Testis (tissue), 3 donors: Measurements from ENCODE around the gene BCL11B. TPM values are rescaled to one million over a fixed set of nuclear protein-coding genes. Genes with fewer than 3 reads are reported as not detected.

Experiments
- DNase-seq: peaks from one replicate; pipeline ENCODE4 v3.0.0-alpha.2; 2019
- H3K27ac ChIP-seq, 2 donors: fragments of 200-600 bp; sonication (generic); one replicate each; pipeline ENCODE4 v1.5.1; 2019
- H3K27me3 ChIP-seq: fragments of 200-600 bp; sonication (generic); one replicate; pipeline ENCODE4 v1.5.1; 2019
- H3K36me3 ChIP-seq: fragments of 200-600 bp; sonication (generic); one replicate; pipeline ENCODE4 v1.5.1; 2017; ENCODE audit warnings: low read depth; ENCODE audit errors: missing control alignments
- H3K4me1 ChIP-seq: fragments of 200-600 bp; sonication (generic); one replicate; pipeline ENCODE4 v1.5.1; 2019
- H3K4me3 ChIP-seq, 2 donors: fragments of 200-600 bp; sonication (generic); one replicate each; pipeline ENCODE4 v1.5.1; 2017 to 2019
- H3K9me3 ChIP-seq: fragments of 200-600 bp; sonication (generic); one replicate; pipeline ENCODE4 v1.5.1; 2017
- POLR2A ChIP-seq: fragments of 450-650 bp; IDR thresholded peaks from one replicate; pipeline ENCODE4 v1.6.1; 2017; ENCODE audit warnings: antibody characterized with exemption, mild to moderate bottlenecking, moderate library complexity
- WGBS, 2 donors: methylation state at CpG; one replicate each; pipeline ENCODE4 v1.1.5; 2018; 5-methylcytosine and 5-hydroxymethylcytosine counted together
- intact Hi-C: fragments of 100-400 bp; cut with DNase I; formaldehyde crosslinking; loops from one replicate; pipeline ENCODE4 v1.15.1; 2023; ENCODE audit warnings: low total_unique reads
- polyA plus RNA-seq: library from polyadenylated mRNA; stranded (reverse); fragments of 350-450 nt; fragmentation: Illumina TruSeq; extraction: RNeasy Lipid Tissue Mini Kit (QIAGEN cat#74804); gene quantifications from one replicate; pipeline ENCODE4 v1.2.3, GENCODE V29; 2014; ENCODE audit warnings: low read depth, low replicate concordance; ENCODE audit not compliant: insufficient read depth
- total RNA-seq, 2 donors: library from RNA; depleted of rRNA; stranded (reverse); fragments of >200 nt; gene quantifications; one replicate each; pipeline ENCODE4 v1.2.3, GENCODE V29; 2016
- TF ChIP-seq, protein P1 (sequence below), 3 experiments: fragments of 450-650 bp in 2 of 3; fragments of 200-600 bp in 1 of 3; sonication (generic) in 1 of 3; IDR thresholded peaks; one replicate each; pipeline ENCODE4 v1.5.1; 2016 to 2019; ENCODE audit warnings: antibody characterized with exemption in 3 of 3, mild to moderate bottlenecking in 2 of 3, moderate library complexity in 1 of 3

BCL11B gene
- total and polyA plus RNA-seq, 3 donors from 2014 or later = 0.96 to 4.7 (median 4.4) TPM

GRCh38 chr14:99146616-99147365 lies 125.2 kb downstream of the BCL11B start:
- intact Hi-C loops = no loop called here
- no peaks in the 10 kb centered on the region for H3K4me1 ChIP-seq
- WGBS, 2 donors = 47 to 51% methylated on average over 27 of the region's 27 CpGs
- TF ChIP-seq, protein P1, sequence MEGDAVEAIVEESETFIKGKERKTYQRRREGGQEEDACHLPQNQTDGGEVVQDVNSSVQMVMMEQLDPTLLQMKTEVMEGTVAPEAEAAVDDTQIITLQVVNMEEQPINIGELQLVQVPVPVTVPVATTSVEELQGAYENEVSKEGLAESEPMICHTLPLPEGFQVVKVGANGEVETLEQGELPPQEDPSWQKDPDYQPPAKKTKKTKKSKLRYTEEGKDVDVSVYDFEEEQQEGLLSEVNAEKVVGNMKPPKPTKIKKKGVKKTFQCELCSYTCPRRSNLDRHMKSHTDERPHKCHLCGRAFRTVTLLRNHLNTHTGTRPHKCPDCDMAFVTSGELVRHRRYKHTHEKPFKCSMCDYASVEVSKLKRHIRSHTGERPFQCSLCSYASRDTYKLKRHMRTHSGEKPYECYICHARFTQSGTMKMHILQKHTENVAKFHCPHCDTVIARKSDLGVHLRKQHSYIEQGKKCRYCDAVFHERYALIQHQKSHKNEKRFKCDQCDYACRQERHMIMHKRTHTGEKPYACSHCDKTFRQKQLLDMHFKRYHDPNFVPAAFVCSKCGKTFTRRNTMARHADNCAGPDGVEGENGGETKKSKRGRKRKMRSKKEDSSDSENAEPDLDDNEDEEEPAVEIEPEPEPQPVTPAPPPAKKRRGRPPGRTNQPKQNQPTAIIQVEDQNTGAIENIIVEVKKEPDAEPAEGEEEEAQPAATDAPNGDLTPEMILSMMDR (IDR thresholded peaks at IDR 0.05) = no peak
- TF ChIP-seq POLR2A = no peak
- H3K27ac ChIP-seq = no peak overlapping the region
- no peak overlapping the region for H3K4me3 ChIP-seq
- no peaks in the 10 kb centered on the region for H3K9me3 ChIP-seq
- no peak for DNase-seq
- H3K36me3 ChIP-seq = no peaks in the 10 kb centered on the region
- H3K27me3 ChIP-seq = no peaks in the 10 kb centered on the region

DNA sequence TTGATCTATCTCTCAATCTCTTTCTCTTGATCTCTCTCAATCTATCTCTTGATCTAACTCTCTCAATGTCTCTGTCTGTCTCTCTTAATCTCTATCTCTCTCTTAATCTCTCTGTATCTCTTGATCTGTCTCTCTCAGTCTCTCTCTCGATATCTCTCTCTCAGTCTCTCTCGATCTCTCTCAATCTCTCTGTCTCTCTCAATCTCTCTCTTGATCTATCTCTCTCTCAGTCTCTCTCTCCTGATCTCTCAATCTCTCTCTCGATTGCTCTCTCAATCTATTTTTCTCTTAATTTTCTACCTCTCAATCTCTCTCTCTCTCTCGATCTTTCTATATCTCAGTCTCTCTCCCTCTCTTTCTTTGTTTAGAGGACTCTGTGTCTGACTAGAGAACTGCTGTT lies 126.7 kb downstream of the BCL11B start:
- no peaks in the 10 kb centered on the region for H3K27me3 ChIP-seq
- no peaks in the 10 kb centered on the region for H3K9me3 ChIP-seq
- 90 to 95% methylated on average over 4 of the region's 4 CpGs for WGBS, 2 donors
- TF ChIP-seq, protein P1 (IDR thresholded peaks at IDR 0.05) = no peak
- TF ChIP-seq POLR2A = no peak
- H3K4me3 ChIP-seq = no peak overlapping the region
- intact Hi-C loops = no loop called here
- no peaks in the 10 kb centered on the region for H3K4me1 ChIP-seq
- H3K36me3 ChIP-seq = no peaks in the 10 kb centered on the region
- H3K27ac ChIP-seq = no peak overlapping the region
- DNase-seq = no peak

DNA sequence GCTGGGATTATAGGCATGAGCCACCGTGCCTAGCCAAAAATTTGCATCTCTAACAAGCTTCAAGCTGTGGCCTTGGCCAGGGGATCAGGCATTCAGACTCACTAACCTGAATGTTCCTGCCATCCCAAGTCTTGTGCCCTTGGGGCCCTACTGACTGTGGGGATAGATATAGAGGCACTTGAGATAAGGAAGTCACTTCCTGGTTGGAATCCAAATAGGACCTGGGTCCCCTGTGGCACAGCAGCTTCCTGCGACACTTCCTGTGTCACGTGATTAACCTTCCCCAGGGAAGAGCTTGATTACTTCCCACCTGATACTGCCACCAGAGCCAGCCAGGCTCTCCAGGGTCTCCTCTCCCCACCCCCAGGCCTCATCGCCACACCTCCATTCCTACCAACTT lies 128.2 kb downstream of the BCL11B start:
- Histone ChIP-seq H3K4me1 (no peaks in the 10 kb centered on the region), H3K36me3 (no peaks in the 10 kb centered on the region), H3K27ac (no peak overlapping the region), H3K4me3 (no peak overlapping the region), H3K27me3 (no peaks in the 10 kb centered on the region), H3K9me3 (no peaks in the 10 kb centered on the region)
- 70 to 89% methylated on average over 4 of the region's 4 CpGs for WGBS, 2 donors
- intact Hi-C loops = no loop called here
- no peak for TF ChIP-seq POLR2A
- TF ChIP-seq, protein P1 (IDR thresholded peaks at IDR 0.05) = no peak
- no peak for DNase-seq

GRCh38 chr14:99143126-99143525 lies 128.9 kb downstream of the BCL11B start:
- Histone ChIP-seq H3K4me3 (no peak overlapping the region), H3K27me3 (no peaks in the 10 kb centered on the region), H3K27ac (no peak overlapping the region), H3K36me3 (no peaks in the 10 kb centered on the region), H3K9me3 (no peaks in the 10 kb centered on the region), H3K4me1 (no peaks in the 10 kb centered on the region)
- 58 to 66% methylated on average over 2 of the region's 2 CpGs for WGBS, 2 donors
- intact Hi-C loops = no loop called here
- no peak for TF ChIP-seq POLR2A
- TF ChIP-seq, protein P1 (IDR thresholded peaks at IDR 0.05) = no peak
- DNase-seq = no peak

DNA sequence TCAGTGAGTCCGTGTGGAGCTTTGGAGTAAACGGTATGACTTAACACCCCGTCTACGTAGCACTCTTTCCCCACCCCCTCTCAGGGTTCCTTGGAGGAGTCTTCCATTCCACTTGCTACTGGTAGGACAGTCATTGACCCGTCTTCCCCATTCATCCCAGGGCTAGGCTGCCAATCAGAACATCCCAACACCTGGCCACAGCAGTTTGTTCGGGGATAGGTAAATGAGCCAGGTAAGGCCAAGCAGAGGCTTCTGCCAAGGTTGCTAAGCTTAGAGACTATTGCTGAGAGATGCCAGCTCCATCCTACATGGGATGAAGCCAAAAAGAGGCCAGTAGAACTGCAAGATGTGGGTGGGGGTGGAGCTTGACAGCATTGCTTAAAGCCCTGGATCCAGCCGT lies 130.8 kb downstream of the BCL11B start:
- intact Hi-C loops = no loop called here
- Histone ChIP-seq H3K4me1 (no peaks in the 10 kb centered on the region), H3K27ac (no peak overlapping the region), H3K27me3 (no peaks in the 10 kb centered on the region), H3K4me3 (no peak overlapping the region), H3K9me3 (no peaks in the 10 kb centered on the region), H3K36me3 (no peaks in the 10 kb centered on the region)
- WGBS, 2 donors = 88 to 91% methylated on average over 7 of the region's 7 CpGs
- no peak for TF ChIP-seq POLR2A
- TF ChIP-seq, protein P1 (IDR thresholded peaks at IDR 0.05) = no peak
- no peak for DNase-seq
